ENCODE results near the gene PON1. TPM values are rescaled to one million over a fixed set of nuclear protein-coding genes. Genes with fewer than 3 reads are reported as not detected.

PON1 gene
- total and polyA plus RNA-seq, 12 donors, result 0.54 to 103 (median 5.4) TPM; not detected in 2

DNA sequence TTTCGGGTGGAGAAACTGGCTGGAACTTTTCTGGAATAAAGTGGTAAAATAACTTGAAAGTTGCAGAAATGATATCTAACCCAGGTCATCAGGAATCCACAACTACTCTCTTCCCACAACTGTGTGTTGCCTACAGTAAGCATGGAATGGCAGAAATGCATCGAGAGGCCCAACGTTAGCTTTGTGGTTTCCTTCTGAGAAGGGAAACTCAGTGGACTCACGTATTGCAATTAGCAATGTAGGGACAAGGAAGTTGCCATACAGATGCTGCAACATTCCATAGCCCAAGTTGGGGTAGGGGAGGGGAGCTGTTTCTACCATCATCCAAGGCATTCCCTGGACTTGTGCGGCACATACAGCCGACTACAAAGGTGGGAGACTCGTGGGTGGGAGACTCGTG, 1.9 kb downstream of the PON1 start:
- Histone ChIP-seq H3K9me3 (replicated peaks in 1 of 3) (no peaks in the 10 kb centered on the region), H3K36me3 (replicated peaks in 1 of 2) (no peaks in the 10 kb centered on the region), H3K4me1 (replicated peaks in 1 of 2) (no peaks in the 10 kb centered on the region), H3K27me3 (no peaks in the 10 kb centered on the region), H3K4me3 (no peak overlapping the region), H3K27ac (no peak overlapping the region)
- 85 to 87% (median 86%) methylated on average over 6 to 8 of the region's 8 CpGs for WGBS, 4 donors
- TF ChIP-seq POLR2A (IDR thresholded peaks at IDR 0.05) (no peak), CTCF (IDR thresholded peaks at IDR 0.05) (no peak)
- intact Hi-C loops (cut with DNase I), result no loop called here
- DNase-seq, result no peak

DNA sequence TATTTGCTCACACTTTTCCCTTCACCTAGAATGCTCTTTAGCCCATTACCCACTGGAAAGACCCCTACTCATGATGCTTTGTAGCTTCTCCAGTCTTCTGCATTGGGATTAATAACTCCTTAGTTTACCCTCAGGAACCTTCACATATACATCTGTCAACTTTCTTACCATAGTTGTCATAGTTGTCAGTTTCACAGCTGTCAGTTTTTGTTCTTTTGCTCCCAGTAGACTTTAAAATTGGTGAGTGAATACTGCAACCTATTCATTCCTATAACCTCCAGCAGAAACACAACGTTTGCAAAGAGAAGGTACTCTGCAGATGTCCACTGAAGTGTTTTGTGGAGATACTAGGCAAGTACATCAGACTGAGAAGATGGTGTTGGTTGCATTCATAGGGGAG, 2.6 kb downstream of the PON1 start:
- Histone ChIP-seq H3K9me3 (replicated peaks in 1 of 3) (no peaks in the 10 kb centered on the region), H3K4me1 (replicated peaks in 1 of 2) (no peaks in the 10 kb centered on the region), H3K4me3 (no peak overlapping the region), H3K27ac (no peak overlapping the region), H3K27me3 (no peaks in the 10 kb centered on the region), H3K36me3 (replicated peaks in 1 of 2) (no peaks in the 10 kb centered on the region)
- TF ChIP-seq POLR2A (IDR thresholded peaks at IDR 0.05) (no peak), CTCF (IDR thresholded peaks at IDR 0.05) (no peak)
- intact Hi-C loops (cut with DNase I), result no loop called here
- WGBS, 4 donors, result 67 to 83% (median 71%) methylated on average over 1 of the region's 1 CpG
- no peak for DNase-seq

GRCh38 chr7:95320651-95321050, 3.7 kb downstream of the PON1 start:
- intact Hi-C loops (cut with DNase I), result no loop called here
- Histone ChIP-seq H3K27me3 (no peaks in the 10 kb centered on the region), H3K27ac (no peak overlapping the region), H3K4me1 (replicated peaks in 1 of 2) (no peaks in the 10 kb centered on the region), H3K9me3 (replicated peaks in 1 of 3) (no peaks in the 10 kb centered on the region), H3K4me3 (no peak overlapping the region), H3K36me3 (replicated peaks in 1 of 2) (no peaks in the 10 kb centered on the region)
- no peak for DNase-seq
- WGBS, 4 donors, result 77 to 94% (median 86%) methylated on average over 1 of the region's 1 CpG
- TF ChIP-seq POLR2A (IDR thresholded peaks at IDR 0.05) (no peak), CTCF (IDR thresholded peaks at IDR 0.05) (no peak)

DNA sequence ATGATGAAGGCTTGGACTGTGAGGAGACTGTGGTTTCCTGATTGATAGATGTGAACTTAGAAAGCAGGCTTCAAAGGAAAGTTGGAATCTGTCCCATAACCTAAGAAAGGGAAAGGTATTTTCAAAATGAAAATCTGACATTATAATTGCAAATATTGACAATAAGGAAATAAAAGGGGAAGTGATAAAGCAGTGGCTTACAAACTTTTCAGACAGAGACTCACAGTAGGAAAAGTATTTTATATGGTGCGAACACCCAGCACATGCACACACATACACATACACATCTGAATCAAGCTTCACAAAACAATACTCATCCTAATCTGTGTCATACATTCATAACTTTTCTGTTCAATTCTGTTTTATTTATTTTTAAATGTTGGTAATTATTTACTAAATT, 4.8 kb downstream of the PON1 start:
- no peak overlapping the region for H3K27ac ChIP-seq
- TF ChIP-seq POLR2A (IDR thresholded peaks at IDR 0.05), result no peak
- TF ChIP-seq CTCF (IDR thresholded peaks at IDR 0.05), result no peak
- no peak overlapping the region for H3K4me3 ChIP-seq
- H3K4me1 ChIP-seq (replicated peaks in 1 of 2), result no peaks in the 10 kb centered on the region
- intact Hi-C loops (cut with DNase I), result no loop called here
- H3K27me3 ChIP-seq, result no peaks in the 10 kb centered on the region
- 93 to 100% (median 97%) methylated on average over 1 of the region's 1 CpG for WGBS, 4 donors
- no peaks in the 10 kb centered on the region for H3K9me3 ChIP-seq (replicated peaks in 1 of 3)
- H3K36me3 ChIP-seq (replicated peaks in 1 of 2), result no peaks in the 10 kb centered on the region
- DNase-seq, result no peak

Data from adrenal gland (tissue), 12 donors.